Activated gamma-delta T cell treated with anti-CD3 and anti-CD28 coated beads, Interleukin-2, amount 50 U/mL, for 16 hours (primary cell): ENCODE results near the gene CAMSAP1.

ENCODE experiments used
- DNase-seq: peaks from one replicate; pipeline ENCODE4 v3.0.0-alpha.2; 2020; ENCODE audit warnings: low read depth

CAMSAP1 gene

DNA sequence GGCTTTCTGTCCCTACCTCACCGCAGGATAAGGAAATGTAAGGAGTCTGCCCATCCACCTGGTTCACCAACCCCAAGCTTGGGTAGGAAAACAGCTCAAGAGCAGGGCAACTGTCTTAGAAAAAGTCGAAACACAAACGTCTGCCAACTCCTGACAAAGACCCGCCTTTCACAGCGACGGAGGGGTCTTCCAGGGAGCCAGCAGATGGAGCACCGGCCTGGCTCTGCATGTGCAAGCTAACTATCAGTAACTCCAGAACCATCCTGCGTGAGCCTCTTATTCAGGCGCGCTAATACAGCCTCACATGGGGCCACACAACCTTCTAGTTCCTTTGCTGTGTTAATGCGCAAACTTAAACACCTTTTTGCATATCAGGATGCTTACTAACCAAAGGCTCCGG lies 26.9 kb downstream of the CAMSAP1 start:
- no peak for DNase-seq

DNA sequence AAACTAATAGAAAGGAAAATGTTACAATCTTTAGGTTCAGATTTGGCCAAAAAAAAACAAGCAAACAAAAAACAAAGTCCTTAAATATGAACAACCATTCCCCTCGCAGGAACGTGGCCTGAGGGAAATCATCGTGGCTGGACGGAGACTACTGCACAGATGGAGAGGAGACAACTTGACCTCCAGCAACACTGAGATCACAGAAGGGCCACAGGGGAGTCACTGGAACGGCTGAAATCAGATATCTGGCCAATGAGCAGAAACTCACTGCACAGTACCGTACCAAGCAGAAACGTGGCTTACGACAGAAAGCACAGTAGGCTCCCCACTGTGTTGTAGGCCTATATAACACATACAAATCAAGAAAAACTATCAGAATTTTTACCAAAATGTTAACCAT lies 27.7 kb downstream of the CAMSAP1 start:
- no peak for DNase-seq

DNA sequence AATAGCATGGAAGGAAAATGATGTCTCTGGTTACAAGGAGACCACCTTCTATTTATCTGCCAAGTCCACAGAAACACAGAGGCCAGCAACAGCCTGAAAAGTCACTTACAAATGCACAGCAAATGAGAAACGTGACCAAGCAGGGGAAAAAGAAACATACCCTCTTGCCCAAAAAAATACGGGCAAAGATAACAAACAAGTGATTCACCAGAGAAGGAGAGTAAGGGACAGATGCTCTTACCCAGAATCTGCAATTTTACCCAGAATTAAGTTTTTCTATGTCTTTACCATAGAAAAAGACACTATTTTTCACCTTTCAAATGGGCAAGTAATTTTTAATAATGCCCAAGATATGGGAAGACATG lies 28.1 kb downstream of the CAMSAP1 start:
- DNase-seq, result no peak

DNA sequence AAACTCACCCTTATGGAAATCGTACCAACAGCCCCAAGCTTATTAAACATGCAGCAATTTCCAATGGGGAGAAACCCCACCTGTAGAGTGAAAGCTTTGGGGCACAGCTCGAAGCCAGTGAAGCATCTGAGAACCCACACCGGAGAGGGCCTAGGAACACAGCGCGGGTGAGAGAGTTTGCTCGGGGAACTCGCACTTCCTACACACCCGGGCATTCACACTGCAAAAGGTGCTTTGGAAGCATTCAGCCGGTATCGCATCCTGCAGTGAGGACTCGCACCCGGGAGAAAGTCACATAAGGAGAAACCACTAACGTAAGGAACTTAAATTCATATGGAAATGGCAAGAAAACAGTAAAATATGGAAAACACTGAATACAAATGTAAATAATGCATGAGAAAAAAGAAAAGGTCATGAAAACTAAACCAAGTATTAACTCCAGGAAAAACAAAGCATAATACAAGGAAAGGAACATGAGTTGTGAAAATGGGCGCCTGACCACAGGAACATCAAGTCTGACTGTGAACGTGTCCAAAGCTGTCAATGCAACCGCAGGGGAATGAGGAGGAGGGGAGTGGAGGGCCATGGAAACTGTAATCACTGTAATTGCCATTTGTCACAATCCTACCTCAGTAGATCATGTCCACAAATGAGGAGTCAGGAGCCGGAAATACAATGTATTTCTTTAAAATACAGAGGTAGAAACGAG lies 28.7 kb downstream of the CAMSAP1 start:
- no peak for DNase-seq

DNA sequence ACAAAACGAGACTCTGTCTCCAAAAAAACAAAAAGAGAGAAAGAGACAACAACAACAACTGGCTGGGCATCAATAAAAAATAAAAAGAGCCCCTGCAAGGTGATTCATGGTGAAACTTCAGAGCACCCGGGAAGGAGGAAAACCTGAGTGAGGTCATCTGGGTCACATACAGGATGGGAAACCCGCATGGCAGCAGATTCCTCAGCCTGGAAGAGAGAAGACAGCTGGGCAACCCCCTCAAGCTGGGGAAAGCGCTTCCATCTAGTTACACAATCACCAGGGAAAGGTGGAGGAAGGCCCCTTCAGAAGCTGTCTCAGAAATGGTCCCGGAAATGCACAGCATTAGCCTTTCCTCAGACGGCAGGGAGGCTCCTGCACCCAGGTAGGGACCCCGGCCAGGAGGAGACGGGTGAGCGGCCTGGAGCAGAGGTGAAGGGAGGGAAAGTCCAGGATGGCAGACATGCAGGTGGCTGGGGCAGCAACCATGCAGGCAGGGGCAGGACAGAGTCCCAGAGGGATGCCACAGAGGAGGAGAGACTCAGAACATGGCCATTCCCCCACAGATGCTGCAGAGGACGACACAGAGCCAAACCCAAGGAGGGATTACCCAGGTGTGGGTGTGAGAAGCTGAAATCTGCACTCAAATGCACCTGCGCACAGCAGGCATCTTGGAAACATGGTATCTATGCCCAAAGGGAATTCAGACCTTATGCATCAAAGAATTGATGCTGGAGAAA lies 29.4 kb downstream of the CAMSAP1 start:
- DNase-seq, result no peak

DNA sequence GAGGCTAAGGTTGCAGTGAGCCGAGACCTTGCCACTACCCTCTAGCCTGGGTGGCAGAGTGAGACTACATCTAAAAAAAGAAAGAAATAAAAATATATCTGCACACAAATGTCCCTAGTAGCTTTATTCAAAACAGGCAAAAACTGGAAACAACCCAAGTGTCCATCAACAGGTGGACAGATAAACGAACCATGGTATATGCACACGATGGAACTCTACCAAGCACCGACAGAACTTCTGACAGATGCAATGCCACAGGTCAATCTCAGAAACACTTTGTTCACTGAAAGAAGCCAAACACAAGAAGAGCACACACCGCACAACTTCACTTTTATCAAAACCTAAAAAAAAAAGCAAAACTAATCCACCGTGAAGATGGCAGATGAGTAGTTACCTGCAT lies 30.4 kb downstream of the CAMSAP1 start:
- no peak for DNase-seq

DNA sequence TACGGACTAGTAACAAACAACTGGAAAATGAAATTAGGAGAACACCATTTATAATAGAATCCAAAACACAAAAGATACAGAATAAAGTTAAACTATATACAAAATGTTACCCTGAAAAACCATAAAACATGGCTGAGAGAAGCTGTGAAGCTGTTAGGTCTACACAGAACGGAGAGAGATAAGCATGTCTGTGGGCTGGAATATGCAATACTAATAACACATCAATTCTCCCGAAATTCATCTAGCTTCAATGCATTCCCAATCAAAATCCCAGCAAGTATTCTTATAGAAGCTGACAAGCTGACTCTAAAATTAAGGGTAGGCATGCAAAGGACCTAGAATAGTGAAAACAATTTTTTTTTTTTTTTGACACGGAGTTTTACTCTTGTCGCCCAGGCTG lies 32.5 kb downstream of the CAMSAP1 start:
- DNase-seq, result no peak

DNA sequence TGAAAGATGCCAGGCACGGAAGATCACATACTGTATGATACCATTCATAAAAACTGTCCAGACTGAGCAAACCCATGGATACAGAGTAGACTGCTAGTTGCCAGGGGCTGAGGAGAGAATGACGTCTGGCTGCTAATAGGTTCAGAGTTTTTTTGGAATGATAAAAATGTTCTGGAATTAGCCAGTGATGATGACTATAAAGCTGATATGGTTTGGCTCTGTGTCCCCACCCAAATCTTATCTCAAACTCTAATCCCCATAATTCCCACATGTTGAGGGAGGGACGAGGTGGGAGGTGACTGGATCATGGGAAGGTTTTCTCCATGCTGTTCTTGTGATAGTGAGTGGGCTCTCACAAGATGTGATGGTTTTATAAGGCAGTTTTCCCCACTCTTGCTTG lies 37.4 kb downstream of the CAMSAP1 start:
- no peak for DNase-seq

DNA sequence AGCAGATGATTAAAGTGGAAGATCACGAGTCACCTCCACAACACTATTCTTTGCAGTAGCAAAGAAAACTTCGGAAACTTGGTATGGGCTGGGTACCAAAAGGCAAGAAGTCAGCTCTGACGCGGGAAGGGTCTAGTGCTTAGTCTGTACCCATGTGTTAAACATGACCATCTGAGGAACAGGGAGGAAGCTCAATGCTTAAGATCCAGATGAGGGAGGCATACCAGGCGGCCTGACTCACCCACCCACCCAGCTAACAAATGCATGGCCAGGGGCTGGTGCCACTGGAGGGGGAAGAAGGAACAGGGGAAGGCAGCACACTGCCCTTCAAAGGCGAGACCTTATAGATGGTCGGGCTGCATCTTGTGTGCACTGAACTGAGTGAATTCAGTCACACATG lies 41.8 kb downstream of the CAMSAP1 start:
- no peak for DNase-seq

DNA sequence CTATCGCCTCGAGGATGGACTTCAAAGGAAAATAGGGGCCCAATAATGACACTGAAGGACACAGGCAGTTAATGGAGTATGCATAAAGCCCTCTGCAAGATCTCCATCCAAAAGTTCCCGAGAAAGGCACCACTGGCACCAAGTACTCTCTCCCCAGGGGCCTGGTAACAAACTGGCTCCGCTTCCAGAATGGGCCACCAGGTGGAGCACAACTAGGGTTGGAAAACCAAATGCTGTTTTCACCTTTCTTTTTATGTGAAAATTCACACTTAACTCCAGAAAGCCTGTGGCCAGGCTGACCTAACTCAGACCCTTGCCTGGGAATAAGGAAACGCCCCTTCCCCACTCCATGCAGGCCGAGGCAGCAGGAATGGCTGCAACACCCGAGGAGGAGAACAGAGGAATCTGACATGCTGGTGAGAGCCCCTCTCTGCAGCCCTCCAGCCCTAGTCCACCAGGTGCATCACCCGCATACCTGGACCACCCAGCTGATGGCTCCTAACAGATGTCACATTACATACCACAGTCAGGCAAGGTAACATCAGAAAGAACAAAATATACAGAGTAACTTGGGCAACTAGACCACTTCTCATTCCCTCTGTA lies 42.8 kb downstream of the CAMSAP1 start:
- peak; percentile 52 for DNase-seq

DNA sequence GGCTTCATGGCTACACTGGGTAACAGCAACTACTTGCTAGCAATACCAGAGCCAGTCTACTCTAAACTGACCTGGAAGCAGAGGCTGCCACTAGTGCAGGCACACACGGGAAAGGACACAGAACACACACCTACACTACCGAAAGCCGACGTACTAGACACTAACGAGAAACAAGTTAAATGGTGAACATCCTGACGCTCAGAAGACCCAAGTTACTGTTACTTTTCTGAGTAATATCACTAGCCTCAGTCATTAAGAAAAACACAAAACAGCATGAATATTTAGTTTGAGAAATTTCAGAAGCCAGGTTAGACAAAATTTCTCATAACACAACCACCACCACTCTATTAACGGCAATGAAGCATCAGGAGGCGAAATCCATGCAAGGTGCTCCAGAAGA lies 44.5 kb downstream of the CAMSAP1 start:
- DNase-seq, result no peak

DNA sequence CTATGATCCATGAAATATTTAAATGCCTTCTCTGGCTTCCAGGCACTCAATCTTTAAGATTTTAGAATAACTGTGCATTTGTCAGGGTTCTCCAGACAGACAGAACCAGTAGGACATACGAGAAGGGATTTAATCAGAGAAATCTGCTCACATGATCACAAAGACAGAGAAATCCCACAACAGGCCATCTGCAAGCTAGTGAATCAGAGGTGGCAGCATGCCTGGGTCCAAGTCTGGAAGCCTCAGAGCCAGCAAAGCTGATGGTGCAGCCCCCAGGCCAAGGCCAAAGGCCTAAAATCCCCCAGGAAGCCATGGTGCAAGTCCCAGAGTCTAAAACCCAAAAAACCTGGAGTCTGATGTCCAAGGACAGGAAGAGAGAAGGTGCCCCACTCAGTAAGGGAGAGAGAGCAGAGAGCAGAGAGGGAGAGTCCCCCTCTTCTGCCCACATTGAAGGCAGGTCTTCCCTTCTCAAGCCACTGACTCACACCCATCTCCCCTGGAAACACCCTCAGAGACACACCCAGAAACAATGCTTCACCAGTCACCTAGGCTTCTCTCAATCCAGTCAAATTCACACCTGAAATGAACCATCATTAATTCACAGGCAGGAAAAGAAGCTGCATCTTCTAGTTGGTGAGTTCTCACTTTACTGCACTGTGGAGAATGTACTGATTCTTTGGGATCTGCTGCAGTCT lies 48.7 kb downstream of the CAMSAP1 start:
- no peak for DNase-seq

DNA sequence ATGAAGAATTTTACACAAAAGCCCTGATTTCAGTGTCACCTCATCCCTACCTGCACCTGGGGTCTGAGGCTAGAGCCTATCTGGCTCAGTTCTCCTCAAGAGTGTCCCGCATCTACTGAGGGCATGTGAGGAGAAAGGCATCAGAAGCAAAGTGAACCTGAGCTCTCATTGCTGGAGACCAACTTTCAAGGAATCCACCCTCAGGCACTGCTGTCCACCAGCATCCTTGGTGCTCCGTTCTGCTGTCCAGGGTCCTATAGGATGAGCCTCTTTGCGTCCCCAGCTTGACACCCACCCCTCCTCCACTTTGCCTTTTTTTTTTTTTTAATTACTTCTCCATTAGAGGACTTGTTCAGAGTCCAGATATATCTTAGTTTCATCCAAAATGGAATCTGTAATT lies 49.5 kb downstream of the CAMSAP1 start:
- no peak for DNase-seq

DNA sequence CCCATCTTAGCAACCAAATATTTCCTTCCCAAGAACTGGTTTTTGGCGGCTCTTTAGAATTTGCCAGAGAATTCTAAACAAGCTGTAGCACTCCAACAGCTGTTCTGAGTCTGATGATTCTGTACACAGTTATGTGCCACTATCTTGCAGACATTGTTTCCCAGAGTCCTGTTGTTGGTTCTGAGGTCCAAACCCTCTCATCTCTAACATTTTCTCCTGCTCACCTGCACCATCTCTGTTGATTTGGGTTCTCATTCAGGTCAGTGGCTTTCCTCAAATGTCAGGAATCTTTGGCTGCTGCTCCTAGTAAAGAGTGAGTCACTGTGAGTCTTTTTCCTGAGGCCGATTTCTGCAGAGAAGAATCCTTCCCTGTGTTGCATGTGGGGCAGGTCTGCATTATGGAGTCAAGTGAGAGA lies 50.0 kb downstream of the CAMSAP1 start:
- DNase-seq, result no peak

DNA sequence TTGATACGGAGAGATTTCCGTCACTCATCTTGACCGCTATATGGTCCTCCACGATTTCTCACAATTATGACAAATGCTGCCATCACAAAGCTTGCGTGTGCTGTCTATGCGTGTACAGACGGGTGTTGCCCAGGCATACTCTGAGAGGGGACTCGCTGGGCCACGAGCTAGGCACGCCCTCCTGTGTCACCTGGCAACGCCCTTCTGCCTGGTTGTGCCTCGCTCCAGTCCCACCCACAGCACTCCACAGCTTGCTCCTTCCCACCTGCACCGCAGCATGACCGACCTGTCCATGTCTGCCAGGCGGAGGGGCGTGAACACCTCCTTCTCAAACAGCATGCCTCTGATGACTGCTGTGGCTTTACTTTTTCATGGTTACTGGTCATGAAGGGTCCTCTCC lies 55.6 kb downstream of the CAMSAP1 start:
- DNase-seq, result no peak

DNA sequence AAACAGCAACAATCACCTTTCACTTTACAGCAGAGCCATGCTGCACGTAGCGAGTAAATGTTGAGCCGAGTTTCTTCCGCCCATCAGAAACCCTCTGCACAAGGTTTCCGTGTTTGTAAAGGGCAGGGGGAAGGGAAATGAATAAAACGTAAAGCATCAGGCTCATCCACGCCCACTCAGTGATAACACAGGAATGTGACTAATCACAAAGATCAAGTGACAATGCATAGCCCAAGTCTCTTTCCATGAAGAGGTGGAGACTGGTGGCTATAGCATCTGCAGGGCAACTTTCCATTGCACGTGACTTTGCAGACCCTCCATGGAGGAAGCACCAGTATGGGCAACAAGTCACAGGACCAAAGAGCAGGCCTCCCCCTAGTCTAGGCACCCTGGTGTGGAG lies 56.6 kb downstream of the CAMSAP1 start:
- no peak for DNase-seq

DNA sequence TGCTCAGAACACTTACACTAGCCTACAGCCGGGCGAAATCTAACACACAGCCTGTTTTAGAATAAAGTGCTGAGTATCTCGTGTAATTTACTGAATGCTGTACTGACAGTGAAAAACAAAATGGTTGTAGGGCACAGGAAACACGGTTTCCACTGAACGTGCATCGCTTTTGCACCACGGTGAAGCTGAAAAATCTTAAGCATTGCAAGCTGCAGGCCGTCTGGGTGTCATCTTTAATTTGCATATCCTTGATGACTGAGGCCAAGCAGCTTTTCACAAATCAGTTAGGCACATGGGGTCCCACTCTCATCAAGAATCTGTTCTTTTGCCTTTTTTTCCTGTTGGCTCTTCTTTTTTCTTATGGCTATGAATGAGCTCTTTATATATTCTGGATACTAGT lies 58.2 kb downstream of the CAMSAP1 start:
- no peak for DNase-seq

DNA sequence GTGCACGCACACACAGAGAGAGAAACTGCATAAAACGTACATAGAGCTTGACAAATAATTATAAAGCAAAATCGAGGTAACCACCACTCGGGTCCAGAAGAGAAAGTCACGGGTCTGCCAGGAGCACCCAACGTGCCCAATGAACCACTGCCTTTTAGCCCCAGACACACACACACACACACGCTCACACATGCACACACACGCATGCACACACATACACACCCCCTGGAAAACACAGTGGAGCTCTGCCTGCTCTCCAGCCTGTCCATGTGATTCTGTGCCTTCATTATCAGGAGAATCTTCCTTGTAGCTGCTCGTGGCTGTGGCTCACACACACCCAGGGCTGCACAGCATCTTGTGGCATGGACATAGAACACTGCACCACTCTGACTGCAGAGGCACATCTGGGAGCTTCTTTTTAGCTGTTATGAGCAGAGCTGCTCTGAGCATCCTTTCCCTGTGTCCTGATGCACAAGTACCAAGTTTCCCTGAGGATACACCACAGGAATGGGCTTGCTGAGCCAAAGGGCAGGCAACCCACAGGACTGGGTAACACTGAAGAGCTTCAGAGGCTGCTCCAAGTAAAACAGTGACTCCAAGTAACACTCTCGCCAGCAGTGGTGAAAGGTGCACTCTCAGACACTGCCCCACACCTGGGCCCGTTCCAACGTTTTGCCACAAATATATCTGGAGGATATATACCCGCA lies 58.9 kb downstream of the CAMSAP1 start:
- DNase-seq, result no peak

DNA sequence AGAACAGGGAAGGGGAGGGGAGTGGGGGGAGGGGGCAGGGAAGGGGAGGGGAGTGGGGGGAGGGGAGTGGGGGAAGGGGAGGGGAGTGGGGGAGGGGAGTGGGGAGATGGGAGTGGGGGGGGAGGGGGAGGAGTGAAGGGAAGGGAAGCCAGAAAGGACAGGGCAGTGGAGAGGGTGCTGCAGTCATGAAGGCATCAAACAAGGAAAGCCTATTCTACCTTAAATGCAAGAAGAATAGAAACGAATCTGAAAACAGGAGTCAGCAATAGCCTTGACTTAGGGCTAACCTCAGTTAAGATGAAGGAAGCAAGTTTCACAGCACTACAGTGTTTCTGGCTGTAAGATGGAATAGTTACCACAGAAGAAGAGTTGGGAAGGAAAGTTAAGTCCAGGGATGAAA lies 59.5 kb downstream of the CAMSAP1 start:
- no peak for DNase-seq

DNA sequence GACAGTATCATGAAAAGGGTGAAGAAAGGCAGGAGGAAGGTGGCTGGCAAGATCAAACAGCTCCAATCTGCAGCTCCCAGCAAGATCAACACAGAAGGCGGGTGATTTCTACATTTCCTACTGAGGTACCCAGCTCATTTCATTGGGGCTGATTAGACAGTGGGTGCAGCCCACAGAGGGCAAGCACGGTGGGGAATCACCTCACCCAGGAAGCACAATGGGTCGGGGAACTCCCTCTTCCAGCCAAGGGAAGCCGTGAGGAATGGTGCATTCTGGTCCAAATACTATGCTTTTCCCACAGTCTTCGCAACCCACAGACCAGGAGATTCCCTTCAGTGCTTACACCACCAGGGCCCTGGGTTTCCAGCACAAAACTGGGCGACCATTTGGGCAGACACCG lies 66.8 kb downstream of the CAMSAP1 start:
- no peak for DNase-seq

DNA sequence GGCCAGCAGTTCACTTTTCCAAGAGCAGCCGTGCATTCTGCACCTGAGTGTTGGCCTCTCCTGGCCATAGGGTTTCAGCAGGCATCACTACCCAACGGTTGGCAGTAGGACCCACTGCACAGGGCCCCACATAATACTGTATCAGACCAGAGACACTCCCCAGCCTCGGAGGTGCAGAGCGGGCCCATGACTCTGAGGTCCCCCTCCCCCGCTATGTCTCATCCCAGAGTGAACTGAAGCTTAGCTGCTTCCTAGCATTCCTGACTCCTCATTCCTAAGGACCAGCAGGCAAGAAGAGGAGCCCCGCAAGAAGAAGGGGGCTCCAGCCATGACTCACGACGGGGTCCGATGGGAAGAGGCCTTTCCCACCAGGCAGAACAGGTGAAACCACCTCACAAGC lies 67.2 kb downstream of the CAMSAP1 start:
- DNase-seq, result no peak

DNA sequence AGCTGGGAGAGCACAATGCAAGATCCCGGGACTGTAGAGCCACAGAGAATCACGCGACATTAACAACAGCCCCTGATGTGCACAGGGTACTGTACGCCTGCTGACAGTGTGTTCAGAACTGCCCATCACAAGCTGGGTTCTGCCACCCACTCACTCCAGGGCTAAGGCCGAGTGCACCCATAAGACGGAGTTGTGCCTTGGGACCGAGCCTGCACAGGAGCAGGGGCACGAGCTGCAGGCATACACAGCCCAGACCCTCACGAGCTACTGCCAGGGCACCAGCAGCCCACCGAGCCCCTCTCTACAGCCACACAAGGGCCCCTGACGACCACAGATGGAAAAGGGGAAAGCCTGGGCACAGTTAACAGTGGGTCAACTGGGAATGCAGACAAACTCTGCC lies 67.8 kb downstream of the CAMSAP1 start:
- DNase-seq, result no peak
